RWPE2 (cell line): ENCODE results near the gene TEX11.
"Not testable (repeated sequence)": the region's sequence is repeated elsewhere in the genome, so short reads cannot be mapped to it uniquely, and the experiment has no call there.

ENCODE experiments used
- ATAC-seq: fragments of 200-7000 bp; cut with Tn5 transposase; 3 replicates; pipeline ENCODE4 v1.9.1; 2021; ENCODE audit warnings: low read depth
- DNase-seq: peaks from one replicate; pipeline ENCODE4 v3.0.0-alpha.2; 2020; ENCODE audit warnings: low spot score
- H3K27ac ChIP-seq: fragments of 450-650 bp; 2 replicates; pipeline ENCODE4 v1.5.1; 2017; ENCODE audit warnings: mild to moderate bottlenecking; ENCODE audit not compliant: poor library complexity, severe bottlenecking
- H3K27me3 ChIP-seq: fragments of 250-450 bp; sonication (Bioruptor Pico); 2 replicates; pipeline ENCODE4 v1.5.1; 2021; ENCODE audit warnings: mild to moderate bottlenecking, moderate library complexity; ENCODE audit not compliant: insufficient read depth, poor library complexity, severe bottlenecking
- H3K36me3 ChIP-seq: fragments of 250-450 bp; sonication (Bioruptor Pico); 2 replicates; pipeline ENCODE4 v1.5.1; 2020; ENCODE audit warnings: low read depth, mild to moderate bottlenecking, moderate library complexity
- H3K4me1 ChIP-seq: fragments of 250-450 bp; sonication (Bioruptor Pico); 2 replicates; pipeline ENCODE4 v1.5.1; 2021; ENCODE audit warnings: mild to moderate bottlenecking, moderate library complexity; ENCODE audit not compliant: insufficient read depth, poor library complexity, severe bottlenecking
- H3K4me3 ChIP-seq: fragments of 250-450 bp; sonication (Bioruptor Pico); 2 replicates; pipeline ENCODE4 v1.5.1; 2021; ENCODE audit warnings: mild to moderate bottlenecking, moderate library complexity; ENCODE audit not compliant: severe bottlenecking
- H3K9me3 ChIP-seq: fragments of 250-450 bp; sonication (Bioruptor Pico); 2 replicates; pipeline ENCODE4 v1.5.1; 2021; ENCODE audit warnings: mild to moderate bottlenecking, moderate library complexity; ENCODE audit not compliant: severe bottlenecking
- CTCF ChIP-seq: fragments of 450-650 bp; IDR thresholded peaks from one replicate; pipeline ENCODE4 v1.5.1; 2017; ENCODE audit warnings: mild to moderate bottlenecking, moderate library complexity; ENCODE audit not compliant: poor library complexity, severe bottlenecking

The TEX11 gene

GRCh38 chrX:70549429-70549828 is 359.1 kb downstream of the TEX11 start:
- DNase-seq (no peak), ATAC-seq (no peak)
- no peak for TF ChIP-seq CTCF
- H3K9me3 ChIP-seq = no peaks in the 10 kb centered on the region
- peaks cover 5% of the 10 kb centered on the region for H3K4me1 ChIP-seq
- H3K27me3 ChIP-seq = no peaks in the 10 kb centered on the region
- H3K36me3 ChIP-seq = no peaks in the 10 kb centered on the region
- no peak overlapping the region for H3K4me3 ChIP-seq
- no peak overlapping the region for H3K27ac ChIP-seq

GRCh38 chrX:70535198-70535597 is 373.3 kb downstream of the TEX11 start:
- no peak overlapping the region for H3K27ac ChIP-seq
- no peak for TF ChIP-seq CTCF
- ATAC-seq (no peak), DNase-seq (no peak)
- H3K9me3 ChIP-seq = no peaks in the 10 kb centered on the region
- no peak overlapping the region for H3K4me3 ChIP-seq
- no peaks in the 10 kb centered on the region for H3K27me3 ChIP-seq
- no peaks in the 10 kb centered on the region for H3K36me3 ChIP-seq
- no peaks in the 10 kb centered on the region for H3K4me1 ChIP-seq

GRCh38 chrX:70527610-70528345 is 380.7 kb downstream of the TEX11 start:
- H3K27me3 ChIP-seq = no peaks in the 10 kb centered on the region
- H3K4me1 ChIP-seq = no peaks in the 10 kb centered on the region
- TF ChIP-seq CTCF = no peak
- no peak overlapping the region for H3K27ac ChIP-seq
- H3K4me3 ChIP-seq = no peak overlapping the region
- H3K9me3 ChIP-seq = no peaks in the 10 kb centered on the region
- no peak for DNase-seq
- ATAC-seq = no peak
- H3K36me3 ChIP-seq = no peaks in the 10 kb centered on the region

- no peak for TF ChIP-seq CTCF
- no peaks in the 10 kb centered on the region for H3K9me3 ChIP-seq
- no peak overlapping the region for H3K27ac ChIP-seq
- H3K27me3 ChIP-seq = no peaks in the 10 kb centered on the region
- no peaks in the 10 kb centered on the region for H3K36me3 ChIP-seq
- no peaks in the 10 kb centered on the region for H3K4me1 ChIP-seq
- ATAC-seq (no peak), DNase-seq (no peak)
- H3K4me3 ChIP-seq = no peak overlapping the region
These were observed 381.5 kb downstream of the TEX11 start for GRCh38 chrX:70527053-70527452.

GRCh38 chrX:70525733-70526132 is 382.8 kb downstream of the TEX11 start:
- Histone ChIP-seq H3K27me3 (no peaks in the 10 kb centered on the region), H3K4me3 (no peak overlapping the region), H3K36me3 (no peaks in the 10 kb centered on the region), H3K4me1 (no peaks in the 10 kb centered on the region), H3K9me3 (no peaks in the 10 kb centered on the region), H3K27ac (no peak overlapping the region)
- no peak for ATAC-seq
- no peak for DNase-seq
- no peak for TF ChIP-seq CTCF

- not testable (repeated sequence) for ATAC-seq, H3K9me3 ChIP-seq, H3K4me1 ChIP-seq, DNase-seq, H3K27me3 ChIP-seq, H3K4me3 ChIP-seq, H3K27ac ChIP-seq, H3K36me3 ChIP-seq
These were observed 392.8 kb downstream of the TEX11 start for GRCh38 chrX:70515692-70516091.

GRCh38 chrX:70515270-70515669 is 393.2 kb downstream of the TEX11 start:
- not testable (repeated sequence) for DNase-seq, H3K9me3 ChIP-seq, H3K4me1 ChIP-seq, ATAC-seq, H3K27ac ChIP-seq, H3K27me3 ChIP-seq, H3K36me3 ChIP-seq, H3K4me3 ChIP-seq
